Measurements from ENCODE around the gene RAB6A.

- no peak for TF ChIP-seq ZNF274 (IDR thresholded peaks at IDR 0.05; ENCODE audit: low read depth, low read length)
- no peak for TF ChIP-seq SUZ12 (IDR thresholded peaks at IDR 0.05; ENCODE audit: extremely low read depth, insufficient read depth, insufficient read length)
- TF ChIP-seq YY1 (IDR thresholded peaks at IDR 0.05; ENCODE audit: insufficient read depth, insufficient read length): no peak
These were observed 120.3 kb downstream of the RAB6A start for GRCh38 chr11:73640592-73640991.
